GM10266 (cell line): ENCODE results near the gene ZNRF3.

Experiments used
- DNase-seq: peaks from one replicate; pipeline ENCODE4 v3.0.0; 2012; ENCODE audit errors: extremely low spot score
- CTCF ChIP-seq: IDR thresholded peaks from 2 replicates; pipeline ENCODE4 v1.5.1; 2012; ENCODE audit warnings: mild to moderate bottlenecking, low read depth; ENCODE audit not compliant: control insufficient read depth, insufficient read depth; ENCODE audit errors: missing control alignments

Gene ZNRF3

GRCh38 chr22:29062286-29062821 is 179.0 kb downstream of the ZNRF3 start:
- no peak for DNase-seq
- TF ChIP-seq CTCF: no peak

DNA sequence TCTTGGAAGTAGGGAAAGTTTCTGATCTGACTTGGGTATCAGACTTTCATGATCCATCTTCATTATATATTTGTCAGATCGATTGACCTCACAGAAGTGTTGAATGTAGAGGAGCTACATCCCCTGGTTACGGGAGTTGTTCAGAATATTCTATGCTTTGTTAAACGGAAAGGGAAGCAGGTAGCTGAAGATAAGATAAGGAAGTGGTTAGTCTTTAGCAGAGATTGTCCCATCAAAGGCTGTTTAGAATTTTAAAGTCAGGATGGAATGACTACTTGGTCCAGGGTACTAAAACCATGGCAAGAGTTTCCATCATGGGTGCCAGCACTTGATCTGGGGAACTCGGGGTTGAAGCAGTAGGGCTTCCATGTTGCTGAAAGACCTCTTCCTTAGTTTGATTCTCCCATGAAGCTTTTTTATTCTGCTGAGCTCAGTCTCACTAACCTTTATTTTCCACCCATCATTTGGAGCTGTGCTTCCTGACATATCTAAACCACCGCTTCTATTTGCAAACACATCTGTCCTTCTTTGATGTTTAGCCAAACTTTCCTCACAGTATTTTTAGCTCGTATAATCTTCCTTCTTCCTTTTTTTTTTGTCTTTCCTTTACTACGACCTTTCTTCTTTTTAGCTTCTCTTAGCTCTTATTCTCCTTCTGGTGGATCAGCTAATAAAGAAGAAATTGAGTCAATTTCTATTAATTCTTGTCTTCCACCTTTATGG is 182.3 kb downstream of the ZNRF3 start:
- no peak for DNase-seq

DNA sequence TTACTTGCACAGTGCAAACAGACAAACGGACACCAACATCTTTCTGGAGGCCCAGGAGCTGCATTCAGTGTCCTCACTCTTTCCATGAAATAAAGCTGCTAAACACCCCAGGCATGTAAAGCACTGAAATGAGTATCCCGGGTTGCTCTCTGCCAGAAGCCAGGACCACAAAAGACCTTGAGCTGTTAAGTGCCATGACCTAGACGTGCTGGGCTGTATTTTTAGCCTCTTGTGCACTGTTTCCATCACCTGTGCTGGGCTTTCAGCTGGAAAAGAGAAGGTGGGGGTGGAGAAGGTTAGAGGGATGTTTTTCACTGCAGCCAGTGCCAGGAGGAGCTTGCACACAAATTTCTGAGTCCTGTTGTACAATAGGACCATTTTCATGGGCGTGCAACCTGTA is 186.1 kb downstream of the ZNRF3 start:
- TF ChIP-seq CTCF: no peak
- no peak for DNase-seq

More for the DNA sequence above, 182.3 kb downstream of the ZNRF3 start:
- no peak for TF ChIP-seq CTCF

DNA sequence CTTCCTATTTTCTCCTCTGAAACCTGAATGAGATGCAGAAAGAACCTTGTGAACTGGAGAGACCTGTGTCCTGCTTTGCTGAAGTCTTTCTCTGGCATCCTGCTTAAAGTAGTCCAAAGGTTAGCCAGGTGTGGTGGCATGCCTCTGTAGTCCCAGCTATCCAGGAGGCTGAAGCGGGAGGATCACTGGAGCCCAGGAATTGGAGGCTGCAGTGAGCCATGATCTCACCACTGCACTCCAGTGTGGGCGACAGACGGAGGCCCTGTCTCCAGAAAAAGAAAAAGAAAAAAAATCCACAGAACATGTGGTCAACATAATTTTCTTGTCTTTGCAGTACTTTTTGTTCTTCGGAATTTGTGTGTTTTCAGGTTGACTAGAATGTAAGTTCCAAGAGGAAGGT is 187.1 kb downstream of the ZNRF3 start:
- TF ChIP-seq CTCF: no peak
- no peak for DNase-seq

- DNase-seq: peak; percentile 64
- TF ChIP-seq CTCF: no peak
Observed at GRCh38 chr22:29071261-29072045, 188.1 kb downstream of the ZNRF3 start.

GRCh38 chr22:29072193-29072978 is 189.0 kb downstream of the ZNRF3 start:
- DNase-seq: peak; percentile 97
- TF ChIP-seq CTCF: no peak
